WTC11 (cell line): ENCODE data around the gene ZSCAN16. TPM values are rescaled to one million over a fixed set of nuclear protein-coding genes. Genes with fewer than 3 reads are reported as not detected.

Experiments used
- ATAC-seq: fragments of 200-7000 bp; cut with Tn5 transposase; 2 replicates; pipeline ENCODE4 v1.10.0; 2021; ENCODE audit warnings: mild to moderate bottlenecking, moderate library complexity
- CTCF ChIA-PET: fragments of 300-600 bp; sonication (Branson Sonifier 250); formaldehyde crosslinking; loops from one replicate; lab custom pipeline; 2021; ENCODE audit warnings: antibody characterized with exemption; lab: Charles Lee
- POLR2A ChIA-PET: fragments of 350-600 bp; sonication (Branson Sonifier 250); formaldehyde crosslinking; loops from one replicate; lab custom pipeline; 2021; ENCODE audit warnings: antibody characterized with exemption; lab: Charles Lee
- DNase-seq: peaks from one replicate; pipeline ENCODE4 v3.0.0; 2021; ENCODE audit warnings: low spot score
- H3K27ac Mint-ChIP-seq: 2 replicates; pipeline ENCODE4 v1.8.0; 2021; ENCODE audit warnings: mixed read lengths
- H3K27me3 Mint-ChIP-seq: 2 replicates; pipeline ENCODE4 v1.8.0; 2021; ENCODE audit warnings: low read depth, mild to moderate bottlenecking, moderate library complexity, mixed read lengths
- H3K36me3 Mint-ChIP-seq: 2 replicates; pipeline ENCODE4 v1.8.0; 2021; ENCODE audit warnings: mixed read lengths
- H3K4me1 Mint-ChIP-seq: 2 replicates; pipeline ENCODE4 v1.8.0; 2022; ENCODE audit warnings: mixed read lengths
- H3K4me3 Mint-ChIP-seq: 2 replicates; pipeline ENCODE4 v1.8.0; 2021; ENCODE audit warnings: mild to moderate bottlenecking, moderate library complexity, mixed read lengths
- H3K9me3 Mint-ChIP-seq: 2 replicates; pipeline ENCODE4 v1.8.0; 2021; ENCODE audit warnings: mixed read lengths
- E2F5 ChIP-seq: sonication (generic); formaldehyde crosslinking; IDR thresholded peaks from 2 replicates; pipeline ENCODE4 v1.8.1; 2022; ENCODE audit warnings: mild to moderate bottlenecking, moderate library complexity, missing genetic modification reagents
- FOXK1 ChIP-seq: sonication (generic); formaldehyde crosslinking; IDR thresholded peaks from 2 replicates; pipeline ENCODE4 v1.8.0; 2022; ENCODE audit warnings: mild to moderate bottlenecking, moderate library complexity, missing genetic modification reagents
- HMGXB4 ChIP-seq: sonication (generic); formaldehyde crosslinking; IDR thresholded peaks from 2 replicates; pipeline ENCODE4 v1.8.1; 2023; ENCODE audit warnings: mild to moderate bottlenecking, moderate library complexity, missing genetic modification reagents
- JAZF1 ChIP-seq: fragments of 250-450 bp; sonication (Bioruptor Pico); IDR thresholded peaks from 2 replicates; pipeline ENCODE4 v1.9.0; 2021; ENCODE audit warnings: moderate library complexity, mild to moderate bottlenecking, inconsistent platforms
- MAX ChIP-seq: sonication (generic); formaldehyde crosslinking; IDR thresholded peaks from 2 replicates; pipeline ENCODE4 v1.8.0; 2022; ENCODE audit warnings: mild to moderate bottlenecking, missing genetic modification reagents
- MXD4 ChIP-seq: fragments of 250-450 bp; sonication (Bioruptor Pico); IDR thresholded peaks from 2 replicates; pipeline ENCODE4 v1.8.0; 2021; ENCODE audit warnings: mild to moderate bottlenecking, moderate library complexity, borderline replicate concordance
- NFATC4 ChIP-seq: fragments of 250-450 bp; sonication (Bioruptor Pico); IDR thresholded peaks from 2 replicates; pipeline ENCODE4 v1.9.0; 2021; ENCODE audit warnings: mild to moderate bottlenecking
- NR3C1 ChIP-seq: sonication (generic); formaldehyde crosslinking; conservative IDR thresholded peaks from 2 replicates; pipeline ENCODE4 v1.8.1; 2023; ENCODE audit warnings: low read depth, mild to moderate bottlenecking, missing genetic modification reagents
- RORB ChIP-seq: fragments of 250-450 bp; sonication (Bioruptor Pico); IDR thresholded peaks from 2 replicates; pipeline ENCODE4 v1.9.0; 2021; ENCODE audit warnings: mild to moderate bottlenecking
- SMAD4 ChIP-seq: sonication (generic); formaldehyde crosslinking; IDR thresholded peaks from 2 replicates; pipeline ENCODE4 v1.8.0; 2022; ENCODE audit warnings: mild to moderate bottlenecking, missing genetic modification reagents
- TEAD4 ChIP-seq: sonication (generic); formaldehyde crosslinking; IDR thresholded peaks from 2 replicates; pipeline ENCODE4 v1.8.0; 2022; ENCODE audit warnings: mild to moderate bottlenecking, missing genetic modification reagents
- TP53 ChIP-seq: sonication (generic); formaldehyde crosslinking; IDR thresholded peaks from 2 replicates; pipeline ENCODE4 v1.8.1; 2023; ENCODE audit warnings: mild to moderate bottlenecking, missing genetic modification reagents
- ZNF219 ChIP-seq: sonication (generic); formaldehyde crosslinking; IDR thresholded peaks from 2 replicates; pipeline ENCODE4 v1.8.0; 2023; ENCODE audit warnings: missing genetic modification reagents, mild to moderate bottlenecking, borderline replicate concordance
- ZNF423 ChIP-seq: fragments of 250-450 bp; sonication (Bioruptor Pico); IDR thresholded peaks from 2 replicates; pipeline ENCODE4 v2.1.2; 2022; ENCODE audit warnings: mild to moderate bottlenecking, moderate library complexity
- total RNA-seq: library from RNA; stranded (reverse); gene quantifications from 3 replicates; pipeline ENCODE4 v1.2.3, GENCODE V29; 2021
- TF ChIP-seq, protein P1 (sequence below): fragments of 250-450 bp; sonication (Bioruptor Pico); IDR thresholded peaks from 2 replicates; pipeline ENCODE4 v1.9.0; 2021; ENCODE audit warnings: mild to moderate bottlenecking
- TF ChIP-seq, protein P2 (sequence below): fragments of 250-450 bp; sonication (Bioruptor Pico); IDR thresholded peaks from 2 replicates; pipeline ENCODE4 v1.9.0; 2021; ENCODE audit warnings: mild to moderate bottlenecking, borderline replicate concordance

Gene ZSCAN16
- total RNA-seq, 1 experiment from 2014 or later: 7.1 TPM

DNA sequence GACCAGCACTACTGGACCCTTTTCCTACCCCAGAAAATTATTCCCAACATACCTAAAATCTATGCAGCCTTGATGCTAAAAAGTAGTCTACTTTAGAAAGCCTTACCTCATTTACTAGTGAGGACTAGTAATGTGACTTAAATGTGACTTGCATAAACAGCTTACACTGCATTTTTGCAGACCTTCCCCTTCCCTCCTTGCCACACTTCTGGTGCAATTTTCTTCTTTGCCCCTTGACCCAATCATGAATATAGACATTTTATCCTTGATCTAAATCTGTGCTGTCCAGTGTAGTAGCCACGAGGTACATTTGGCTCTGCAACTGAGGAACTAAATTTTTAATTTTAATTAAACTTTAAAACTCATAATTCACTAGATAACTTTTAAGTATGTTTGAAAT lies 10.3 kb downstream of the ZSCAN16 start:
- Mint-ChIP-seq H3K4me1 (peaks cover 21% of the 10 kb centered on the region), H3K4me3 (no peak overlapping the region), H3K27me3 (peaks cover 16% of the 10 kb centered on the region), H3K9me3 (no peaks in the 10 kb centered on the region), H3K27ac (peak overlapping the region; percentile 57; the same call in 1 of the 2 replicates), H3K36me3 (peaks cover 8% of the 10 kb centered on the region; the same call in 1 of the 2 replicates)
- ChIA-PET CTCF (interaction anchor here (0.9 kb wide), 1 partner anchor 222 kb away, joined by 3 read pairs; no protein-coding TSS in a partner anchor), POLR2A (no interaction called here)
- TF ChIP-seq NFATC4 (no peak), TP53 (CRISPR knock-in tag) (no peak), ZNF219 (CRISPR knock-in tag) (no peak), RORB (CRISPR knock-in tag) (no peak)
- no peak for DNase-seq
- no peak for ATAC-seq

GRCh38 chr6:28135393-28135792 lies 11.0 kb downstream of the ZSCAN16 start:
- peaks cover 23% of the 10 kb centered on the region for H3K27me3 Mint-ChIP-seq
- POLR2A ChIA-PET: interaction anchor here (1.1 kb wide), 1 partner anchor 117 kb away, joined by 3 read pairs; the partner anchor contains the start of gene ZKSCAN4

GRCh38 chr6:28136585-28137504 lies 12.4 kb downstream of the ZSCAN16 start:
- peaks cover 21% of the 10 kb centered on the region for H3K4me1 Mint-ChIP-seq
- ChIA-PET POLR2A (interaction anchor here (0.8 to 1.3 kb wide), 6 partner anchors 12 to 246 kb away, joined by 3 to 12 read pairs (median 3); partner anchors contain the start of genes ZKSCAN4 and ZSCAN16), CTCF (interaction anchor here (2.0 to 2.3 kb wide), 2 partner anchors 32 to 219 kb away, joined by 7 to 15 read pairs; no protein-coding TSS in a partner anchor)
- peak overlapping the region; percentile 95 for H3K4me3 Mint-ChIP-seq
- H3K36me3 Mint-ChIP-seq: no peaks in the 10 kb centered on the region; the same call in 1 of the 2 replicates
- ATAC-seq: peak; percentile 75
- H3K9me3 Mint-ChIP-seq: no peaks in the 10 kb centered on the region
- peak; percentile 86 for DNase-seq
- H3K27me3 Mint-ChIP-seq: peaks cover 34% of the 10 kb centered on the region
- H3K27ac Mint-ChIP-seq: peak overlapping the region; percentile 92
- TF ChIP-seq SMAD4 (CRISPR knock-in tag): no peak
- TF ChIP-seq, protein P1, sequence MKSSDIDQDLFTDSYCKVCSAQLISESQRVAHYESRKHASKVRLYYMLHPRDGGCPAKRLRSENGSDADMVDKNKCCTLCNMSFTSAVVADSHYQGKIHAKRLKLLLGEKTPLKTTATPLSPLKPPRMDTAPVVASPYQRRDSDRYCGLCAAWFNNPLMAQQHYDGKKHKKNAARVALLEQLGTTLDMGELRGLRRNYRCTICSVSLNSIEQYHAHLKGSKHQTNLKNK (CRISPR knock-in tag): no peak
- no peak for TF ChIP-seq TP53 (CRISPR knock-in tag)
- no peak for TF ChIP-seq TEAD4 (CRISPR knock-in tag)
- no peak for TF ChIP-seq NR3C1 (CRISPR knock-in tag)
- no peak for TF ChIP-seq HMGXB4 (CRISPR knock-in tag)
- TF ChIP-seq FOXK1 (CRISPR knock-in tag): peak; percentile 70; the same call in 1 of the 2 replicates
- TF ChIP-seq ZNF423 (CRISPR knock-in tag): no peak
- TF ChIP-seq MAX (CRISPR knock-in tag): peak; percentile 26
- peak; percentile 62; the same call in 1 of the 2 replicates for TF ChIP-seq E2F5 (CRISPR knock-in tag)

More at GRCh38 chr6:28135393-28135792, 11.0 kb downstream of the ZSCAN16 start:
- CTCF ChIA-PET: interaction anchor here (2.3 kb wide), 1 partner anchor 220 kb away, joined by 15 read pairs; no protein-coding TSS in a partner anchor
- no peaks in the 10 kb centered on the region for H3K9me3 Mint-ChIP-seq
- H3K36me3 Mint-ChIP-seq: peaks cover 2% of the 10 kb centered on the region; the same call in 1 of the 2 replicates
- H3K4me3 Mint-ChIP-seq: peak overlapping the region; percentile 95
- peaks cover 21% of the 10 kb centered on the region for H3K4me1 Mint-ChIP-seq
- DNase-seq (no peak), ATAC-seq (no peak)
- H3K27ac Mint-ChIP-seq: no peak overlapping the region
- TF ChIP-seq MXD4 (no peak), JAZF1 (no peak), E2F5 (CRISPR knock-in tag) (no peak), MAX (CRISPR knock-in tag) (no peak), SMAD4 (CRISPR knock-in tag) (no peak)
- TF ChIP-seq, protein P2, sequence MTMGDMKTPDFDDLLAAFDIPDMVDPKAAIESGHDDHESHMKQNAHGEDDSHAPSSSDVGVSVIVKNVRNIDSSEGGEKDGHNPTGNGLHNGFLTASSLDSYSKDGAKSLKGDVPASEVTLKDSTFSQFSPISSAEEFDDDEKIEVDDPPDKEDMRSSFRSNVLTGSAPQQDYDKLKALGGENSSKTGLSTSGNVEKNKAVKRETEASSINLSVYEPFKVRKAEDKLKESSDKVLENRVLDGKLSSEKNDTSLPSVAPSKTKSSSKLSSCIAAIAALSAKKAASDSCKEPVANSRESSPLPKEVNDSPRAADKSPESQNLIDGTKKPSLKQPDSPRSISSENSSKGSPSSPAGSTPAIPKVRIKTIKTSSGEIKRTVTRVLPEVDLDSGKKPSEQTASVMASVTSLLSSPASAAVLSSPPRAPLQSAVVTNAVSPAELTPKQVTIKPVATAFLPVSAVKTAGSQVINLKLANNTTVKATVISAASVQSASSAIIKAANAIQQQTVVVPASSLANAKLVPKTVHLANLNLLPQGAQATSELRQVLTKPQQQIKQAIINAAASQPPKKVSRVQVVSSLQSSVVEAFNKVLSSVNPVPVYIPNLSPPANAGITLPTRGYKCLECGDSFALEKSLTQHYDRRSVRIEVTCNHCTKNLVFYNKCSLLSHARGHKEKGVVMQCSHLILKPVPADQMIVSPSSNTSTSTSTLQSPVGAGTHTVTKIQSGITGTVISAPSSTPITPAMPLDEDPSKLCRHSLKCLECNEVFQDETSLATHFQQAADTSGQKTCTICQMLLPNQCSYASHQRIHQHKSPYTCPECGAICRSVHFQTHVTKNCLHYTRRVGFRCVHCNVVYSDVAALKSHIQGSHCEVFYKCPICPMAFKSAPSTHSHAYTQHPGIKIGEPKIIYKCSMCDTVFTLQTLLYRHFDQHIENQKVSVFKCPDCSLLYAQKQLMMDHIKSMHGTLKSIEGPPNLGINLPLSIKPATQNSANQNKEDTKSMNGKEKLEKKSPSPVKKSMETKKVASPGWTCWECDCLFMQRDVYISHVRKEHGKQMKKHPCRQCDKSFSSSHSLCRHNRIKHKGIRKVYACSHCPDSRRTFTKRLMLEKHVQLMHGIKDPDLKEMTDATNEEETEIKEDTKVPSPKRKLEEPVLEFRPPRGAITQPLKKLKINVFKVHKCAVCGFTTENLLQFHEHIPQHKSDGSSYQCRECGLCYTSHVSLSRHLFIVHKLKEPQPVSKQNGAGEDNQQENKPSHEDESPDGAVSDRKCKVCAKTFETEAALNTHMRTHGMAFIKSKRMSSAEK (CRISPR knock-in tag): no peak
